ENCODE results near the gene ORC3.
"Not testable (repeated sequence)": the region's sequence is repeated elsewhere in the genome, so short reads cannot be mapped to it uniquely, and the experiment has no call there.

ORC3 gene

DNA sequence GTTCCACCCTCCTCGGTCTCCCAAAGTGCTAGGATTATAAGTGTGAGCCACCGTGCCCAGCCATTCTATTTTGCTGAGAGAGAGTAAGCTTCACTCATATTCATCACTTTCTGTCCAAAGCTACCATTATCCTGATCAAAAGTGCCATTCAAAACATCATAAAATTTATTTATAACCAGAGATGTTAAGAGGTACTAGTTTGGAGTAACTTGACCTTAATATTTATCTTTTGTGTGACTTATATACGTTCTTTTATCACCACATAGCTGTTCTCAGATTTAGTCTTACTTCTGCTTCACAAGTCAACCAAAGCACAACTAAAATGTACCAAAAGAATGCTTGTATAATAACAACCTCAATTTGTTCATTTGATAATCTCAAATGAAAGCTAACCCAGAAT lies 94.0 kb downstream of the ORC3 start:
- peaks cover 38% of the 10 kb centered on the region for H3K36me3 Mint-ChIP-seq (ENCODE audit: low read depth)
- ATAC-seq = no peak

DNA sequence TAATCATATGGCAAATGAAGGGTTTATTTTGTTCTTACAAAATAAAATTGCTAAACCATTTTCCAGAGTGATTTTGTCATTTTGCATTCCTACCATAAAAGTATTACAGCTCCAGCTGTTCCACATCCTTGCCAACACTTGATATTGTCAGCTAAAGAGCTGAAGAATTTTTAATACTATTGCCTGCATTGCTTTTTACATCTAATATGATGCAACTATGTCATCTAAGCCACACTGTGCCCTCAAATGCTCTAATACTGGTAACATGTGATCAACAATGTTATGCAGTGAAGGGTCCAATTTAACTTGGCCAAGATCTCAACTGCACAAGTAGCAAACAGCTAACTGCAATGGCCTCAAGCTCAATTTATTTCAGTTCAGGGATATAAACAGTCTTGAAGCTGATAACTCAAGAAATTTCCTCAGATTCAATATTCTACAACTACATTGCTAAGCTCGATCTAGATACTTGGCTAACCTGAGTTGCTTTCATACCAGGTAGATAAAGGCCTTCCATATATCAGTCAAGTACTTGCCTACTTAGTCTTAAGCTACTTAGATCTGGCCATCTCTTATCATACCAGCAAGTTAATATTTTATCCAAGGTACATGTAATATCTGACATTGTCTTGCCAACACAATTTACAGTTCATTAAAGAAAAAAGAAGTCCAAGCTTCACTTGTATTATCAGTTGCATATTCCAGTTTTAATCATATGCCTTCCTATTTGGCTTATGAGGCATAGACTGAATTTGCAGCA lies 95.1 kb downstream of the ORC3 start:
- no peak for DNase-seq
- H3K4me3 Mint-ChIP-seq = no peak overlapping the region
- no peak for ATAC-seq
- no peak overlapping the region for H3K27ac Mint-ChIP-seq
- H3K36me3 Mint-ChIP-seq (ENCODE audit: low read depth) = peaks cover 35% of the 10 kb centered on the region
- H3K4me1 Mint-ChIP-seq = peaks cover 68% of the 10 kb centered on the region
- no peaks in the 10 kb centered on the region for H3K9me3 Mint-ChIP-seq
- no peaks in the 10 kb centered on the region for H3K27me3 Mint-ChIP-seq

More for the DNA sequence above, 94.0 kb downstream of the ORC3 start:
- Mint-ChIP-seq H3K27me3 (no peaks in the 10 kb centered on the region), H3K27ac (no peak overlapping the region), H3K4me3 (no peak overlapping the region), H3K4me1 (peaks cover 63% of the 10 kb centered on the region), H3K9me3 (no peaks in the 10 kb centered on the region)
- no peak for DNase-seq

DNA sequence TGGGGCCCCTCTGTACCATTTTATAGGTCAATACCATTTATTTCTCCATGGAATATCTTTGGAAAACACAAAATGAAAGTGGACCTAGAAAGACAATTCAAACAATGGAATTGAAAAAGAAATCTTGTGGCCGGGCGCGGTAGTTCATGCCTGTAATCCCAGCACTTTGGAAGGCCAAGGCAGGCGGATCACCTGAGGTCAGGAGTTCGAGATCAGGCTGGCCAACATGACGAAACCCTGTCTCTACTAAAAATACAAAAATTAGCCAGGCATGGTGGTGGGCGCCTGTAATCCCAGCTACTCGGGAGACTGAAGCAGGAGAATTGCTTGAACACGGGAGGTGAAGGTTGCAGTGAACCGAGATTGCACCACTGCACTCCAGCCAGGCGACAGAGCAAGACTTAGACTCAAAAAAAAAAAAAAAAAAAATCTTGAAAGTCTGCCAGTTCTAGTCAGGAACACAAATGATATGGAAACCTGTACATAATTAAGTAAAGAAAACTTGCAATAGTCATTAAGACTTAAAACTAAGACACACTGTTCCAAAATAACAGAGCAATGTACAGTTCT lies 96.8 kb downstream of the ORC3 start:
- not testable (repeated sequence) for DNase-seq, H3K27ac Mint-ChIP-seq, H3K4me3 Mint-ChIP-seq, H3K9me3 Mint-ChIP-seq, ATAC-seq, H3K27me3 Mint-ChIP-seq
- Mint-ChIP-seq H3K36me3 (ENCODE audit: low read depth) (peaks cover 33% of the 10 kb centered on the region), H3K4me1 (peaks cover 75% of the 10 kb centered on the region)

DNA sequence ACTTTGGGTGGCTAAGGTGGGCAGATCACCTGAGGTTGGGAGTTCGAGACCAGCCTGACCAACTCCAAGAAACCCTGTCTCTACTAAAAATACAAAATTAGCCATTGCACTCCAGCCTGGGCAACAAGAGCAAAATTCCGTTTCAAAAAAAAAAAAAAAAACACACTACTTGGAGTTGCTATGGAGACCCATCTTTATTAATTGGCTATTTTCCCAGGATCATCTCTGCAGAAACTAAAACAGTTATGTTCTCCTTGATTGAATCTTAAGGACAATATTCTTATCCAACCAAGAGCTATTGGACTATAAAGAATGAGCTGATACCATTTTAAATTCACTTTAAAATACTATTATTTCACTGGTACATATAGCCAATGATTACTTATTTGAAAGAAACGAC lies 97.4 kb downstream of the ORC3 start:
- ATAC-seq (no peak), DNase-seq (no peak)
- Mint-ChIP-seq H3K27me3 (no peaks in the 10 kb centered on the region), H3K27ac (no peak overlapping the region), H3K36me3 (ENCODE audit: low read depth) (peaks cover 35% of the 10 kb centered on the region), H3K9me3 (no peaks in the 10 kb centered on the region), H3K4me3 (no peak overlapping the region), H3K4me1 (peaks cover 75% of the 10 kb centered on the region)

DNA sequence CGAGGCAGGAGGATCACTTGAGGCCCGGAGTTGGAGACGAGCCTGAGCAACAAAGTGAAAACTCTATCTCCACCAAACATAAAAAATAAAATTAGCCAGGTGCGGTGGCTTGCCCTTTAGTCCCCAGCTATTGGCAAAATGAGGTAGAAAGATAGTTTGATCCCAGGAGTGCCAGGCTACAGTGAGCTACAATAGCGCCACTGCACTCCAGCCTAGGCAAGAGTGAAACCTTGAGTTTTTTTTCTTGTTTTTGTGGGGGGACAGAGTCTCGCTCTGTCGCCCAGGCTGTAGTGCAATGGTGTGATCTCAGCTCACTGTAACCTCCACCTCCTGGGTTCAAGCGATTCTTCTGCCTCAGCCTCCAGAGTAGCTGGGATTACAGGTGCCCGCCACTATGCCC lies 98.0 kb downstream of the ORC3 start:
- not testable (repeated sequence) for H3K9me3 Mint-ChIP-seq, DNase-seq, H3K27ac Mint-ChIP-seq, H3K27me3 Mint-ChIP-seq, ATAC-seq, H3K4me3 Mint-ChIP-seq
- peaks cover 74% of the 10 kb centered on the region for H3K4me1 Mint-ChIP-seq
- peaks cover 35% of the 10 kb centered on the region for H3K36me3 Mint-ChIP-seq (ENCODE audit: low read depth)

DNA sequence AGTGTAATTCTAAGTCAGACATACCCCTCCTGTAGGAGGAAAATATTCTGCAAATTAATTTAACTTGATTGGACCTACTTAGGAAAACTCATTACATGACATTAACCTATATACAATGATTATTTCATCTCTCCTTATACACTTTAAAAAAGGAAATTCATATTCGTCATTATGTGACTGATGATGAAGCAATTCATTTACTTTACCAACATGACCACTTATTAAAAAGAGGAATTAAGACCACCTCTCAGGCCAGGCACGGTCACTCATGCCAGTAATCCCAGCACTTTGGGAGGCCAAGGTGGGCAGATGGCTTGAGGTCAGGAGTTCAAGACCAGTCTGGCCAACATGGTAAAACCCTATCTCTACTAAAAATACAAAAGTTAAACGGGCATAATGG lies 100.5 kb downstream of the ORC3 start:
- ATAC-seq (no peak), DNase-seq (no peak)
- H3K4me1 Mint-ChIP-seq = peaks cover 75% of the 10 kb centered on the region
- no peak overlapping the region for H3K4me3 Mint-ChIP-seq
- H3K27ac Mint-ChIP-seq = no peak overlapping the region
- no peaks in the 10 kb centered on the region for H3K9me3 Mint-ChIP-seq
- peaks cover 37% of the 10 kb centered on the region for H3K36me3 Mint-ChIP-seq (ENCODE audit: low read depth)
- no peaks in the 10 kb centered on the region for H3K27me3 Mint-ChIP-seq

DNA sequence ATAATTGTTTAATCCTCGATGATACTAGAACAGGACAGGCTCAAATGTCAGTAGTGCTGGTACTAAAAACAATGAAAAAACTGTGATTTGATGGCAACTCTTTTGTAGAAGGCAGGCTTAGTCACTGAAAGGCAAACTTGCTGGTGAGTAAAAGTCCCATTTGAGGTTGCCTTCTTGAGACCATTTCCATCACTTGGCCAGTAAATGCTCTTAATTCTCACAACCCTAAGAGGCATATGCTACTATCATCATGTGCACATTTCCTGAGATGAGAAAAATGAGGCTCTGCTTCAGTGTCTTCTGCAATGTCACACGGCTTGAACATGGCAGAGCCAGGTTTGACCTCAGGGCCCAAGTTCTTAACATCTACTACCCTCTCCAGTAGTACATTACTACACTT lies 102.2 kb downstream of the ORC3 start:
- Mint-ChIP-seq H3K36me3 (ENCODE audit: low read depth) (peaks cover 25% of the 10 kb centered on the region), H3K27ac (no peak overlapping the region), H3K4me3 (no peak overlapping the region), H3K9me3 (no peaks in the 10 kb centered on the region), H3K4me1 (peaks cover 77% of the 10 kb centered on the region), H3K27me3 (no peaks in the 10 kb centered on the region)
- ATAC-seq (peak; percentile 33), DNase-seq (no peak)

DNA sequence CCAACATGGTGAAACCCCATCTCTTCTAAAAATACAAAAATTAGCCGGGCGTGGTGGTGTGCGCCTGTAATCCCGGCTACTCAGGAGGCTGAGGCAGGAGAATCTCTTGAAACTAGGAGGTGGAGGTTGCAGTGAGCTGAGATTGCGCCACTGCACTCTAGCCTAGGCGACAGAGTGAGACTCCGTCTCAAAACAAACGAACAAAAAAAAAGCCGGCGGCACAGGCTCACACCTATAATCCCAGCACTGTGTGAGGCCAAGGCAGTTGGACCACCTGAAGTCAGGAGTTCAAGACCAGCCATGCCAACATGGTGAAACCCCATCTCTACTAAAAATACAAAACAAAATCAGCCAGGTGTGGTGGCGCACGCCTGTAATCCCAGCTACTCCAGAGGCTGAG lies 106.9 kb downstream of the ORC3 start:
- H3K4me1 Mint-ChIP-seq = peaks cover 75% of the 10 kb centered on the region
- not testable (repeated sequence) for ATAC-seq

DNA sequence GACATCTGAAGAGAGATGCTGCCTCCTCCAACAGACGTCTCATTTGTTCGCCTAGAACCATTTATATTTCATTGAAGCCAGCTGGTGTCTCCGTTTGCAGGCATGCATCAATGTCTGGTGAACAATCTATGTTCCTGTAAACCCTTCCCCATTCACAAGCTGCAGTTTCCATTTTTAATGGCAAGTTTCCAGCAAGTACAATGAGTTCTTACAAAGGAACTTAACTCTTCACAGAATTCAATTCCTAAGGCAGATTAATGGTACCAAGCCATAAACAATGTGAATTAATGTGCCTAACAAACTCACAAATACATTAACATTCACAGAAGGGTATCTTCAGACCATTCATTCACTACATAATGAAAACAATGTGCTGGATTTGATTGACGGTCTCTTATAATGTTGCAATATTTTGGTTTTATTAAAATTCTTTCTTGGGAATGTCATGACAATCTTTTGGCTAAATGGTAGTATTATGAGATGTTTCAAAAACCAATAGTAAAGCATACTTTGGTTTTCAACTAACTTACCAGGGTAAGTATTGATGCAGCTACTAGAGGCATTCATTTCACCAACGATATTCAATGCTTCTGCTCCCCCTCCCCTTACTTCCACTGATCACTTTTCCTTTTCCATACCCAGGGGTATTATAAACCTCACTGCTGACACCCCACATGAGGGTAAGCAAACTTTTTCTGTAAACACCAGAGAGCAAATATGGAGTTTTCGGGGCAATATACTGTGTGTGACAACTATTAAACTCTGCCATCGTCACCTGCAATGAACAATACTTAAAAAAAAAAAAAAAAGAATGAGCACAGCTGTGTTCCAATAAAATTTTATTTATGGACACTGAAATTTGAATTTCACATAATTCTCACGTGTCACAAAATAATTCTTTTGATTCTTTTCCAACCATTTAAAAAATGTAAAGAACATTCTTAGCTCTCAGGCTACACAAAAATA lies 107.9 kb downstream of the ORC3 start:
- Mint-ChIP-seq H3K4me1 (peaks cover 73% of the 10 kb centered on the region), H3K27ac (peak overlapping the region; percentile 64), H3K4me3 (peak overlapping the region; percentile 97), H3K27me3 (no peaks in the 10 kb centered on the region), H3K9me3 (no peaks in the 10 kb centered on the region), H3K36me3 (ENCODE audit: low read depth) (peaks cover 28% of the 10 kb centered on the region)
- DNase-seq (no peak), ATAC-seq (no peak)

More for the DNA sequence above, 106.9 kb downstream of the ORC3 start:
- DNase-seq, H3K9me3 Mint-ChIP-seq, H3K4me3 Mint-ChIP-seq, H3K27me3 Mint-ChIP-seq, H3K27ac Mint-ChIP-seq: not testable (repeated sequence)
- H3K36me3 Mint-ChIP-seq (ENCODE audit: low read depth) = peaks cover 33% of the 10 kb centered on the region

DNA sequence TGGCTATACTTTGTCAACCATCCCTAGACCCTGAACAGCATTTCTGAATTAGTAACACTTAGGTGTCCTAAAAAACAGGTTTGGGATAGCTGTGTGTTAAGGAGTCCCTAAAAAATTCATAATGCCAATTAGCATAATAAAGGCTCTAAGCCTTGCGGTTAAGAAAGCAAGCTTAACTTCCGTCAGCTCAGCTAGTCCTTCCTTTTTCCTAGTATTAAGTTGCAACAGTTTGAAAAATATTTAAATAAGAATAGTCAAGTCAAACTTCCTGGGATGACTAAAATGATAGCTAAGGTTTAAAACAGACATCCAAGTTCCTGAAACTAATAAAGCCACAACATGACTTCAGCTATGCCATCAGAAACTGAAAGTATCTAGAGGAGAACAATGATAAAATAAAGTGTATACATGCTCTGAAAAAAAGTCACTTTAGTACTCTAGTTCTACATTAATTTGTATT lies 108.6 kb downstream of the ORC3 start:
- Mint-ChIP-seq H3K27ac (peak overlapping the region; percentile 64), H3K27me3 (no peaks in the 10 kb centered on the region), H3K36me3 (ENCODE audit: low read depth) (peaks cover 28% of the 10 kb centered on the region), H3K4me1 (peaks cover 68% of the 10 kb centered on the region), H3K4me3 (peak overlapping the region; percentile 97), H3K9me3 (no peaks in the 10 kb centered on the region)
- DNase-seq (no peak), ATAC-seq (no peak)

DNA sequence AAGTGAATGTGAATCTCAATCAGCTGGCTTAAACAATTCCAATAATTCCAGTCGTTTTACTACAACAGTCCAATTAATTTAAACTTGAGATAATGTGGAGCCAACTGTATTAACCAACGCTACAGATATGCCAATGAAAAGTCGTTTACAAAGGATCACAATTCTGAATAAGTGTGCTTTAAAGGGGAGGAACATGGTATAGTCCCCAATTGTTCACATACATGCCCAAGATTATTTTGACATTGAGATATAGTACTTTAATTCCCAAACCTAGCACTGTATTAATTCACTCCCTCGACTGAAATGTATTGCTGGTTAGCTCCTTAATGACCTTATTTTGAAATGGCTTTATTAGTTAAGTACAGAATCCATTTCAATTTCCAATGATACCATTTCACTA lies 109.6 kb downstream of the ORC3 start:
- H3K27ac Mint-ChIP-seq = peak overlapping the region; percentile 94
- peak overlapping the region; percentile 97 for H3K4me3 Mint-ChIP-seq
- DNase-seq (no peak), ATAC-seq (no peak)
- H3K4me1 Mint-ChIP-seq = peaks cover 58% of the 10 kb centered on the region
- no peaks in the 10 kb centered on the region for H3K27me3 Mint-ChIP-seq
- H3K9me3 Mint-ChIP-seq = no peaks in the 10 kb centered on the region
- peaks cover 24% of the 10 kb centered on the region for H3K36me3 Mint-ChIP-seq (ENCODE audit: low read depth)

DNA sequence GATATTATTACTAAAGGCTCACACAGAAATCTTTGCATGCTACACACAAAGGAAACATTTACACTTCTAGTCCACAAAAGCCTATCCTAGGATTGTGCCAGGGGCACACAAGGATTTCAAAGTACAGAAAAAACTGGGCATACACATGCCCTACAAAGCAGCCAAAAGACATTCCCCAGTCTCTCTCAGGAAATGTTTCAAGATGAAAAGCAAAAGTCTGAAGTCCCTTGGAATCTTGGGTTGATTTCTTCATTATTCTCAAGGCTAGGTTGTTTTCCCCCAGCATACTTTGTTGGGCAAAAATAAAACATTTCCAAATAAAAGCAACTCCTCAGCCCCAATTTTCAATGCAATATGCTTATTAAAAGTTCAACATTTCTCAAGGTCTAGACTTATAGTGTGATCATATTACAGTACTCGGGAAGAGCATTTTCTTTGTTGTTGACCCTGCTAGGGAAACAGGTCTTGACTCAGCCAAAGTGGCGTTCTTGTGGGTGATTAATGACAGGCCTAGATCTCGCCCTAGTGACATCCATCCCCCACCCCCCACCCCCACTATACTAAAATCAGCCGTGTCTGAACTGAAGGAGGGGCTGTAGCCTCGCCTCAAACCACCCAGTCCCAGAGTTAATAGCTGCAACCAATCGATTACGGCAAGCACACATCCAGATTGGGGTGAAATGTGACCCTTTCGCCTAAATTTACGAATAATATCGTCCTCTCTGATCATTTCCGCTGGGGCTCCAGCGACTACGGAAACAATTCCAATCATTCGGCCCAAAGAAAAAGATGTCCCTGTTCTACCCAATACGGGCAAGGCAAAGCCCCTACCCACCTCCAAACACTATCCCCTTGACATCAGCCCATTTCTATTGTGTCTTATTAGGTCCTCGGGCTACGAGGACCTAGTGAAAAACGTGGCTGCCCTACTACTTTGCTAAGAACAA lies 110.7 kb downstream of the ORC3 start:
- Mint-ChIP-seq H3K4me1 (peaks cover 57% of the 10 kb centered on the region), H3K4me3 (peak overlapping the region; percentile 97), H3K27me3 (no peaks in the 10 kb centered on the region), H3K27ac (peak overlapping the region; percentile 94), H3K9me3 (no peaks in the 10 kb centered on the region), H3K36me3 (ENCODE audit: low read depth) (peaks cover 24% of the 10 kb centered on the region)
- DNase-seq (peak; percentile 39), ATAC-seq (peak; percentile 11)

DNA sequence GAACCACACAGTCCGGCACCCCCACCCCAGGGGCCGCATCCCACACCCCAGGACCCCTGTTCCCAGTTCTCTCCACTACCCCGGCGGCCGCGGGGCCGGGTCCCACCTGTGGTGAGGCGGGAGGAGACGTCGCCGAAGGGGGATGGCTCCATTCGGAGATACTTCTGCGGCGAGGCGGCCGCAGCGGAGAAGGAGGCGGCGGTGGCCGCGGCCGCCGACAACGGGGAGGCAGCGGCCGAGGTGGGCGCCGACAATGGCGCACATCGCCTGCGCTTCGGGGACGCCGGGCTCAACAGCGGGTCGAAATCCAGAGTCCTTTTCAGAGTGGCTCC lies 111.4 kb downstream of the ORC3 start:
- DNase-seq = peak; percentile 33
- Mint-ChIP-seq H3K27me3 (no peaks in the 10 kb centered on the region), H3K36me3 (ENCODE audit: low read depth) (peaks cover 24% of the 10 kb centered on the region), H3K4me1 (peaks cover 50% of the 10 kb centered on the region), H3K9me3 (no peaks in the 10 kb centered on the region), H3K4me3 (peak overlapping the region; percentile 97), H3K27ac (peak overlapping the region; percentile 94)
- no peak for ATAC-seq

All from activated naive CD8-positive, alpha-beta T cell treated with anti-CD3 and anti-CD28 coated beads, Interleukin-2, amount 50 U/mL, for 24 hours (primary cell).